HG03039 (cell line): ENCODE measurements around the gene WDR43.

Experiments
- ATAC-seq: cut with Tn5 transposase; IDR thresholded peaks from one replicate; pipeline ENCODE4 v1.9.1; 2021; ENCODE audit warnings: mild to moderate bottlenecking, moderate library complexity; ENCODE audit not compliant: unreplicated experiment

WDR43 gene

DNA sequence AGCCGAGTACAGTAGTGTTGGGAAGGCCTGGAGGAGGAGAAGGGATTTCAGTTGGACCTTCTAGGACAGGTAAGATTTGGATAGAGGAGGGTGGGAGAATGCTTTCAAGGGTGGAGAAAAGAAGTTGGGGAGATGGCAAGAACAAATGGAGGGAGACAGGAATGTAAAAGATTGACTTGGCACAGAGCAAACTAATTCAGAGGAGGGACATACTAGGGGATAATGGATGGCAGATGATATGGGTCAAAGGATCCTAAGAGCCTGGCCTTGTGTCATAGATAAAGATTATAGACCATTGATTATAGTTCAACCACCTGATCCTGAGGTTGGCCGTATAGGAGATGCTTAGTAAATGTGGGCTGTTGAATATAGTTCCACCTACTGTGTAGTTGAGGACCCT is 12.4 kb downstream of the WDR43 start:
- no peak for ATAC-seq

DNA sequence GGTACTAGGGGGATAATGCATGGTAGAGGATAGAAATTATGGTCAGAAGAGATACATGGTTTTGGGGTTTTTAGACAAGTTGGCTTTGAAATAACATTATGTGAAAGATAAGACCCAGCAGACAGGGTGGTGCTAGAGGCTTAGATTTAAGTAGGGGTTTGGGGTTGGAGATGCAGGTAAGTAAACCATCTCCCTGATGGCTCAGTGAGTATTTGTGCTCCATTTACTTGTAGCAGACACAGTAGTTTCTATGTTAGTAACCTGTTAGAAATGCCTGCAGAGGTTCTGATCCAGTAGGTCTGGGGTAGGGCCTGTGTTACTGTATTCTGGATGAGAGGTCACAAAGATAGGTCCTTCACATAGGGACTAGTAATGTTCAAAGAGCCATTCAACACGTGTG is 13.7 kb downstream of the WDR43 start:
- no peak for ATAC-seq

DNA sequence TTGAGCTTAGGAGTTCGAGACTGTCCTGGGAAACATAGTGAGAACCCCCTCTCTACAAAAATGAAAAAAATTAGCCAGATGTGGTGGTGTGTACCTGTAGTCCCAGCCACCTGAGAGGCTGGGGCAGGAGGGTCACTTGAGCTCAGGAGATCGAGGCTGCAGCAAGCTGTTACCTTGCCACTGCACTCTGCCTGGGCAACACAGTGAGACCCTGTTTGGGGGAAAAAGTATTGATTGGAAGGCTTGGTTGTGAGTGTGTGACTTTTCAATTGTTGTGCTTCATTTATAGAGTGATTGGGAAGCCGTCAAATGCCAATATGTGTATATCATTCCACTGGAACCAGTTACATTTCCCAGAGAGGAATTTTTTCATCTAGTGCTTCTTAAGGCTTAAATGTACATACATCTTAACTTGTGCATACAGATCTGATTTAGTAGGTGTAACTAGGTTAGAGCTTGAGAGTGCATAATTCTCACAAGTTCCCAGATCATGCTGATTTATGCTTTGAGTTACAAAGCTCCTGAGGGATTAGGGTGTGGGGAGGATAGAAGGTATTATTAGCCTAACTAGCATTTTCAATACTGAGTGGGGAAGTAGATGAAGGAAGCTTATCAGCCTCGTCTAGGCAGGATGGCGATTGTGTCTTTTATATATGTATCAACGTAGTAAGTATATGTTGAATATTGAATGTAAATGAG is 15.3 kb downstream of the WDR43 start:
- no peak for ATAC-seq

DNA sequence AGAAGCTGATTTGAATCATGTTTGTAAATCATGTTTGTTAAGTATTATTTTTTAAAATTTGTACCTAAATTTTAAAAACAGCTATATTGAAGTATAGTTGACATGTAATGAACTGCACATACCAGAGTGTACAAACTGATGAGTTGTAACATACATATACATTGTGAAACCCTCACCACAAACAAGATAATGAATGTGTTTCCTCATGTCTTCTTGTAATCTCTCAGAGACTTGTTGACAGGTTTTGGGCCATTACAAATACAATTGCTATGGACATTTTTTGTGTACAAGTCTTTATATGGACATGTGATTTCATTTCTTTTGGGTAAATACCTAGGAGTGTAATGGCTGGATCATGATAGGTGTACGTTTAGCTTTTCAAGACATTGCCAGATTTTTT is 21.5 kb downstream of the WDR43 start:
- no peak for ATAC-seq

DNA sequence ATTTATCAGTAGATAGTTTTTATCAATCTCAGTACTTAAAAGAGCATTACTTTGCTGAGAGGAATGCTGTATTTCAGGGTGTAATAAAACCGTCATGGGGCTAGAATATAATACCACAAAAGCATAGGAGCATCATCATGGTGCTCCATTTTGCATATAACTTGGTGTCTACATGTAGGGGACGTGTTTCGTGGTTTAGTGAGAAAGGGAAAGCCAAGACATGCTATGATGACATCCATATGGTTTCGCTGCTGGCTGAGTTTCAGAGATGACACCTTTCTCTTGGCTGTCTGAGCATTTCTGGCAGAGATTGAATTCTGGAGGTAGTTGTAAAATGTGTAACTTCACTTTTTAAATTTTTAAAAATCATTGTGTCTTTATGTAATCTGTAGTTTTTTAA is 32.4 kb downstream of the WDR43 start:
- ATAC-seq: no peak

DNA sequence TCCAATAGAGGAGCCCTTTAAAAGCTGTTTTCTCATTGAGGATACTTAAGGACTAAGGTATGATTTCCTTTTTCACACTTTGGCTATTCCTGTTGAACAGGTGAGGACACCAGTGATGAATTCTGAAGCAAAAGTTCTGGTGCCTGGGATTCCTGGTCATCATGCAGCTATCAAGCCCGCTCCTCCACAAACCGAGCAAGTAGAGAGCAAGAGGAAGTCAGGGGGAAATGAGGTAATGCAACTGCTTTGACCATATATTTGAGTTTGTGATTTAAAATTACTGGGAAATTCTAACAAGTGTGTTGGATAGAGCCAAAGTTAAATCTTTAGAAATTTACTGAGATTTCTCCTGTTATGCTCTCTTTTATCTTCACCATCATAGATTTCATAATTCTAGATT is 33.0 kb downstream of the WDR43 start:
- no peak for ATAC-seq

DNA sequence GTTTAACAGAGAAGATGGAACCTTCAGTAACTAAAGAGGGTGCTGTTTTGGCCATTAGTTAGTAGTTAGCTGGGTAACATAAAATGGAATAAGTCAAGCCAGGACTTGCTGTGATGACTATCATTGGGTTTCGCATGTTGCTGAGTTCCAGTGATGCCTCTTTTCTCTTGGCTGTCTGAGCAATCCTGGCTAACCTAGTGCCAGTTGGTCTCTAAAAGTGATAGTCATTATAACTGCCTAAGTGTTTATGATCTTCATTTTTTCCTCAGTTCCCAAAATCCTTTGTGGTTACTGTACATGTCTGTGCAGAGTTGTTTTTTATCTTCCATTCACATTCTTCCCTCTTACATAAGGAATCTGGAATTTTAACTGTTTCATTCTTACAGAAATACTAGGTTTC is 33.4 kb downstream of the WDR43 start:
- ATAC-seq: no peak

DNA sequence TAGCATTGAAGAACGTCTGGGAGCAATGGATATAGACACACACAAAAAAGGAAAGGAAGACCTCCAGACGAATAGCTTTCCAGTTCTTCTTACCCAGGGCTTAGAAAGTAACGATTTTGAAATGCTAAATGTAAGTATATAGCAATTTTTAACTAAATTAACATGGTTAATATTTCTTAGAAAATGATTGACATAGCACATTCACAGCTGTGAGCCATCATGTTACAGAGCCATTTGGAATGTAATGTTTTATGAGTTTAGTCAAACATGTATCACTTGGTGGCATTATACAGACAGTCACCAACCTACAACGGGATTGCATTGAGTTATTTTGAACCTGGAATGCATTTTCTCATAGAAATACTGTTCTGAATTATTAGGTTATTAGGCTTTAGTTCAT is 35.1 kb downstream of the WDR43 start:
- no peak for ATAC-seq

DNA sequence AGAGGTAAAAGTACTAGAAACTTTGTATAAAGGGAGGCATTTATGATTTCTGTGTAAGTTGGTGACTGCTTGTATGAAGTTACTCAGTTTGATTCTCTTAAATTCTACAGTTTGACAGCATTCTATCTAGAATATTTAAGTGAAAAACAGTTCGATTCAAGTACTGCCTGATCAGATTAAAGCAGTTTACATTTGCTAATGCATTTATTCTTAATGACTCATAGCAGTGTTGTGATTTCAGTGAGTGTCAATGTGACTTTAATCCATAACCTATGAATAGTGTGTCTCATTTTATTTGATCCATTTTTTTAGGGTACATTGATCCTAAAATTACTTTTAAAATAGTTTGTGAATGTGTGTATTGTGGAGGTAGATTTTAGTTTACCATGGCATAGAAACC is 35.7 kb downstream of the WDR43 start:
- ATAC-seq: no peak

DNA sequence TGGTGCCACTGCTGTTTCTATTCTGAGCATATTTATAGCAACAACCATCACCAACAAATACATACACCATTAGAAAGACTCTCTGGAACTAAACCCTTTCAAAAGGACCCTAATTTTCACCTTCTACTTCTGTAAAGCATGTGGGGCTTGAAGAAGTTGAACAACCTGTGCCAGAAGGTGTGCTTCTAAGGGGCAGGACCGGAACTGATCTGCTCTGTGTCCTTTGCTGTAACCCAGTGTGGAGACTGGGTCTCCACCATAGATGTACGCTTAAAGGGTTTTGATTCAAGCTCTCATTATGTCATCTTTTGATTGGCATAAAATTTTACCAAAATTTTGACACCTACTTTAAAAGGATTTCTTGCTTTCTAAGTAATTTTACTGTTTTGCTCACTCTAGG is 40.3 kb downstream of the WDR43 start:
- no peak for ATAC-seq

DNA sequence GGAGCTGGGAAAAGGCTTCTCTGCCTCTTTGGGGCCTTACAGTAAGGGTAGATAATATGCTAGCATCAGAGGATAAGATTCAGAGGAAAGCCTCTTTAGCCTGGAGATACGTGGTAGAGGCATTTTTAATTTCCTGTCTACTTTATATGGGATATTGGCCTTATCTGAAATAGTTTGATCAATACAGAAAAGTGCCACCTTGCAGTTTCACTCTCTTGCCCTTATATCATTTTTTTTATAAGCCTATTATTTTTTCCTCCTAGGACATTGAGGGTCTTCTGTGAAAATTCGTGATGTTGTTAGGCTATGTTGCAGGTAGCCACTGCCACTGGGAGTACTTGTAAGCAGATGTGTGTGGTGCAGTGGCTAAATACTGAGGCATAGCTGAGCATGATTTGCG is 46.5 kb downstream of the WDR43 start:
- no peak for ATAC-seq

DNA sequence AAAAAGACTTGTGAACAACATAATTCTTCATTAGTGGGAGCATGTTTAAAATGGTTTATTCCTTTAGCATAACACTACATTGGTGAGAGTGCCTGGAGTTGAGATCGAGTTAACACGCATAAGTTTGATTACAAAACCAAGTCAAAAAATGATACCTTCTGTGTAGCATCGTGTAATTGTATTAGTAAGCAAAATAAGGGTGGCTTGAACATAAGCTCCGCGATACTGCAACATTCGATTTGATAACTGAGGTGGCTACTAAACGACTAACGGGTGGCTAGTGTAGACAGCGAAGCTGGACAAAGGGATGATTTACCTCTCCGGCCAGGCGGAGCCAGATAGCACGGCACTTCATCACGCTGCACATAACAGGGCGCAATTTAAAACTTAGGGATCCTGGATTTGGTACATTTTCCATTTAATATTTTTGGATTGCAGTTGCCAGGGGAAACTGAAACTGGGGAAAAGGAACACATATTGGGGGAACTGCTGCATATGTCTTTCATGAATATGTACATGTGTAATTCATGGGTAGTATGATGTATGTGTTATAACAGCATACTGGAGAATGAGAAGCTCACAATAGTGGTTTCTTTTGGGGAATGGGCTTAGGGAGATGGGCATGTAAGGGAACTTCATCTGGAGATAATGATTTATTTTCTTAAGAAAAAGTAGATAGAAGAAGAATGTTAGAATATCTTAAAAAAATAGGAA is 50.2 kb downstream of the WDR43 start:
- ATAC-seq: no peak

DNA sequence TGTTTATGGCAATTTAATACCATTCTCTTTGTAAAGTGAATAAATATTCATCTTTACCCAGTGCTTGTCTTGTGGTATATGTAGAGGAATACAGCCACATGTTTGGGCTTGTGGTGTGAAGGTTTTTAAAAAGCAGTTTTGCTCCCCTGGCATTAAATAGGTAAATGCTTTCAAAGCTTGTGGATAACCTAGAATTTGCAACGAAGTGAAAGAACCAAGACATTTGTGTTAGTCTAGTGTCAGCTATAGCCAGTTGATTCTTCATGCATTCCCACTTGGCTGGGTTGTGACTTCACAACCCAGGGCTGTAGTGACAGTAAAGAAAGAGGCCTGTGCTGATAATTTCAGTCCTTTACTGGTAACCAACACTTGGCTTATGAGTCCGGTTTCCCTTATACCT is 53.7 kb downstream of the WDR43 start:
- no peak for ATAC-seq

DNA sequence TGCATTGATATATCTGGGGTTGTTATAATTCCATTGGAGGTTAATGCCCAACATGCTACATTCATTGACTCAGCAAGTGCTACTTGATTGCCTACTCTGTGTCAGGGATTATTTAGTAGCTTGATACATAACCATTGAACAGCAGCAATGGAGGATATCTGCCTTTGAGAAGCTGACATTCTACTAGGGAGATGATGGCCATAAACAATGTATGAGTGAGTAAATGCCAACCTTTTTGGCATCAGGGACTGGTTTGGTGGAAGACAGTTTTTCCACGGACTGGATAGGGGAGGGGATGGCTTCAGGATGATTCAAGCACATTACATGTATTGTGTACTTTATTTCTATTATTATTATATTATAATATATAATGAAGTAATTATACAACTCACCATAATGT is 54.7 kb downstream of the WDR43 start:
- ATAC-seq: no peak

DNA sequence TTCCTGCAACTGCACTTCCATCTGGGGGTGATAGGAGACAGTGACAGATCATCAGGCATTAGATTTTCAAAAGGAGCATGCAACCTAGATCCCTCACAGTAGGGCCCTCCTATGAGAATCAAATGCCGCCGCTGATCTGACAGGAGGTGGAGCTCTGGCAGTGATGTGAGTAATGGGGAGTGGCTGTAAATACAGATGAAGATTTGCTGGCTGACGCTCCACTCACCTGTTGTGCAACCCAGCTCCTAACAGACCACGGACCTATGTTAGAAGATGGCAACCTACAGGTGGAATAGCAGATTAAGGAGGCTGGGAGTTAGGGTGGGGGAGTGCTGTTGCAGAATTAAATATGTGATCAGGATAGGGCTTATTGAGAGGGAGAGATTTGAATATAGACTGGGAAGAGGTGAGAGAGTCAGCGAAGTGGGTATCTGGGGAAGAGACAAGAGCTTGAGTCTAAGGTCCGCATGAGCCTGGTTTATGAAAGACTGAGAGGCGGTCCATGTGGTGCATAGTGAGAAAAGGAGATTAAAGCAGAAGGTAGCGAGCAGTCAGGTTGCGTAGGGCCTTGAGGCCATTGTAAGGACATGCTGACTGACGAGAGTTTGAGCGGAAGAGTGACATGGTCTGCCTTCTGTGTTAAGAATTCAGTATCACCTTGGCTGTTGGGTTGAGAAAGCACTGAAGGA is 55.3 kb downstream of the WDR43 start:
- no peak for ATAC-seq

DNA sequence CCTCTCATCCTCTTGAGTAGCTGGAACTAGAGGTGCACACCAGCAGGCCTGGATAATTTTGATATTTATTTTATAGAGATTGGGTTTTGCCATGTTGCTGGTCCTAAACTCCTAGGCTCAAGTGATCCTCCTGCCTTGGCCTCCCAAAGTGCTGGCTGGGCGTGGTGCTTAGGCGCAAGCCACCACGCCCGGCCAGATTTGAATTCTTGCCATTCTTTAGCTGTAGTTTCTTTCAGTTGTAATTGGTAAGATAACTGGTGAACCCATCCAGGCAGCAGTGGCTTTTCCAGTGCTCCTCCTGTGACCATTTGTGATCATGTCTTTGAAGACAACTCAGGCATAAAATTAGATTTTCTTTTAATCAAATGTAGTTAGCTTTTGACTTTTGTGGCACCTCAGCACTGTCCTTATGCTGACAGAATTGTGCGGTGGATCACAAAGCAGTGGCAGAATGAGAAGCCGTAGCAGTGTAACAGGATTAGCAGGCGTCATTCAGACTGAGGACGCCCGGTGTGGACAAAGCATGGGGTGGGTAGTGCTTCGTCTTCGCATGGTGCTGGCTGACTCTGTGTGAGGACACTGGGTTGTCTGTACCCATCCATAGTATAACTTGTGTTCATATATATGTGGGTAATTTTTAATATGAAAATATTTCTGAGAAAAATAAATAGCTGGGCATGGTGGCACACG is 56.6 kb downstream of the WDR43 start:
- ATAC-seq: no peak

DNA sequence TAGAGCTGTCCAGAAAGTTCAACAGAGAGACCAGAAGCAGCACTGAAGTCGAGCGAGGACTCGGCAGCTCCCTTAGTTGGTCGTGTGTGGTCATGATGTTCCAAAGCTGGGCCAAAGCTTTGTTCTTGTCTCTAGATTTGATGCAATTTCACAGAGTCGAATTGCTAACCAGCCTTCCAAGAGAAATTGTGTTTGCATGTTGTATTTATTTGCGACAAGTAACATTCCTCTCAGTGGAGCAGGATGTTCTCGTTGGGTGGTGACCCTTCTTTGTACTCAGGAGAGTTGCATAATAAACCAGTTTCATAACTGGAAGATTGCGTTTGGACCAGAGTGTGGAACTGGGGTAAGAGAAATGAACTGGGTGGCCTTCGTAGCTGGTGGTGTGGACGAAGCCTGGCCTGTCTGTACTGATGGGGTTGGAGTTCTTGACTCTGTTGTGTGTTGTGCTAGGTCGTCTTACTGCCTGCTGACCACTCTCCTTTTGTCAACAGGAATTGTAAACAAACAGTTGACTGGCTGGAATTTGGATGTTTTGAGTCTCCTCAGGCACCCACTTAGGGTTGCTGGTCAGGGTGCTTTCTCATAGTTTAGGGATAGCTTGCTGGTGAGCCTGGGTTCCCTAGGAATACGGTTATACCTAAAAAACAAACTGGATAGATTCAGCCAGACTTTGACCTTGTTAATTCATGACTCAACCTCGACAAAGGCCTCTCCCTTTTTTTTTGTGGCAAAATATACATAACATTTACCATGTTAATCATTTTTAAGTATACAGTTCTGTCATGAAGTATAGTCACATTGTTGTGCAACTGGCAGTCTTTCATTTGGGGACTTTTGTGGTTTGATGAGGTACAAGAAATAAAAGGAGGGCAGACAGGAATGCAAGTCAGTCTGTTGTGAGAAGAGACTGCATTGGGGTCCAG is 57.7 kb downstream of the WDR43 start:
- ATAC-seq: no peak

DNA sequence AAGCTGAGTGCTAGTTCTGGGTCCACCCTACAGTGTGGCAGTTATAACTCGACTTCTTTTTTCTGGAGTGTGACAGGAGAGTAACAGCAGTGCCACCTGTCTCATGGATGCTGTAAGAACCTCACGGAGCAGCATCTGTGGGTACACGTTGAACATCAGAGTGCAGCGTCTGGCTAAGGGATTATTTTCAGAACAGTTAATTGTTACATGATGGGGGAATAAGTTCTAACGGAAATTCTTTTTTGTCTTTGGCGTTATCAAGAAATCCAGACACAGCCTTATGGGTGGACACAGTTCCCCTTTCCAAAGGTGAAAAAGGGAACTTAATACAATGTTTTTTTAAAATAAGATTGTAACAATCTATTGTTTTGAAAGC is 58.4 kb downstream of the WDR43 start:
- ATAC-seq: no peak

DNA sequence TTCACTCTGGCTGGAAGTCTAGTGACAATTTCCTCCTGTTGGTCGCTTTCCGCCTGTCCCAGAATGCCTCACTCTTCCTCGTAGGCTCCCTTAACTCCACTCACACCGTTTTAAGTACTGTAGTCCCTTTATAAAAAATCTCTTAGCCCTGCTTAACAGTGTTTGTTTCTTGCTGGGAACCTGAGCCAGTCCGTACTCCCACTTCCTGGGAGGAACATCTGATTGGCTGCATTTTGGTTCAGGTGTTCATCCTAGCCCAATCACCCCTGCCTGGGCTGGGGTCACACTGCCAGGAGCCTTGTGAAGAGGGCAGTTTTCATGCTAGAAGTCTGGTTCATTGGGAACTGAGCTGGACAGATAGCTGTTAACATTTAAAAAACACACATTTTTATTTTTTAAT is 61.0 kb downstream of the WDR43 start:
- no peak for ATAC-seq

DNA sequence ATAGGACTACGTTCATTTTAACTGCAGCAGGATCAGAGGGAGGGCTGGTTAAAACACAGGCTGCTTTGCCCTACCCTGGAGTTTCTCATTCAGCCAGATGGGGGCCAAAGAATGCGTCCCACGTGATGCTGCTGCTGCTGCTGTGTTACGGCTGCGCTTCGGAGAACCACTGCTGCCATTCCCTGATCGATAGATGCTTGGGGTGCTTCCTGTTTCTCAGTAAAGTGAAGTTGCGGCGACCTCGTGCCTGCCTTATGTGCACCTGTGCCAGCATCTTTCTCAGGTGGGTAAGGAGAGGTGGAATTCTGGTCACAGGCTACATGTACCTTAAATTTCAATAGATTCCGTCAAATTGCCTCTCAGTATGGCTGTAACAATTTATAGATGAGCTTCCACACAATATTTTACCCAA is 62.0 kb downstream of the WDR43 start:
- no peak for ATAC-seq

DNA sequence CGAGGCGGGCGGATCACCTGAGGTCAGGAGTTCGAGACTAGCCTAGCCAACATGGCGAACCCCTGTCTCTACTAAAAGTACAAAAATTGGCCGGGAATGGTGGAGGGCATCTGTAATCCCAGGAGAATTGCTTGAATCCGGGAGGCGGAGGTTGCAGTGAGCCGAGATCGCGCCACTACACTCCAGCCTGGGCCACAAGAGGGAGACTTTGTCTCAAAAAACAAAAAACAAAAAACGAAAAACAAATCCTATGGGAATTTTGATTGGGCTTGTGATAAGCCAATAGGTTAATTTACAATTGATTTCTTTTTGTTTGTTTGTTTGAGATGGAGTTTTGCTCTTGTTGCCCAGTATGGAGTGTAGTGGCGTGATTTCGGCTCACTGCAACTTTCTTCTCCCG is 62.4 kb downstream of the WDR43 start:
- no peak for ATAC-seq
